Nephron progenitor cell (in vitro differentiated cells): ENCODE measurements around the gene TSKS.
A peak's percentile ranks its signal among the peaks of the same experiment; 100 is the strongest.

Experiments
- DNase-seq: peaks from one replicate; pipeline ENCODE4 v3.0.0; 2021
- H3K27ac Mint-ChIP-seq: 2 replicates; pipeline ENCODE4 v1.8.0; 2021; ENCODE audit warnings: mild to moderate bottlenecking, moderate library complexity, mixed read lengths
- H3K27me3 Mint-ChIP-seq: 2 replicates; pipeline ENCODE4 v1.8.0; 2021; ENCODE audit warnings: mild to moderate bottlenecking, low read depth, mixed read lengths; ENCODE audit not compliant: poor library complexity
- H3K36me3 Mint-ChIP-seq: 2 replicates; pipeline ENCODE4 v1.8.0; 2021; ENCODE audit warnings: low read depth, mixed read lengths
- H3K4me1 Mint-ChIP-seq: 2 replicates; pipeline ENCODE4 v1.8.0; 2021; ENCODE audit warnings: mixed read lengths
- H3K4me3 Mint-ChIP-seq: 2 replicates; pipeline ENCODE4 v1.8.0; 2021; ENCODE audit warnings: mild to moderate bottlenecking, moderate library complexity, mixed read lengths
- H3K9me3 Mint-ChIP-seq: 2 replicates; pipeline ENCODE4 v1.8.0; 2021; ENCODE audit warnings: mild to moderate bottlenecking, moderate library complexity, mixed read lengths
- CTCF ChIP-seq: fragments of 200-600 bp; sonication (generic); IDR thresholded peaks from 2 replicates; pipeline ENCODE4 v1.5.0; 2021; ENCODE audit warnings: antibody characterized with exemption

TSKS gene

GRCh38 chr19:49770529-49770928 lies 7.4 kb upstream of the TSKS start:
- Mint-ChIP-seq H3K36me3 (peaks cover 11% of the 10 kb centered on the region), H3K4me1 (peaks cover 53% of the 10 kb centered on the region), H3K4me3 (no peak overlapping the region), H3K27ac (no peak overlapping the region), H3K9me3 (no peaks in the 10 kb centered on the region), H3K27me3 (no peaks in the 10 kb centered on the region)
- no peak for TF ChIP-seq CTCF
- no peak for DNase-seq

GRCh38 chr19:49767967-49768581 lies 5.0 kb upstream of the TSKS start:
- no peak for DNase-seq
- Mint-ChIP-seq H3K4me1 (peaks cover 65% of the 10 kb centered on the region), H3K4me3 (peak overlapping the region; percentile 96), H3K9me3 (no peaks in the 10 kb centered on the region), H3K27me3 (no peaks in the 10 kb centered on the region), H3K27ac (peak overlapping the region; percentile 94), H3K36me3 (peaks cover 4% of the 10 kb centered on the region)
- no peak for TF ChIP-seq CTCF

GRCh38 chr19:49767381-49767780 lies 4.3 kb upstream of the TSKS start:
- peak overlapping the region; percentile 84 for H3K27ac Mint-ChIP-seq
- peaks cover 4% of the 10 kb centered on the region for H3K36me3 Mint-ChIP-seq
- H3K4me1 Mint-ChIP-seq: peaks cover 64% of the 10 kb centered on the region
- DNase-seq: no peak
- H3K4me3 Mint-ChIP-seq: peak overlapping the region; percentile 96
- no peaks in the 10 kb centered on the region for H3K27me3 Mint-ChIP-seq
- no peak for TF ChIP-seq CTCF
- no peaks in the 10 kb centered on the region for H3K9me3 Mint-ChIP-seq

- peaks cover 68% of the 10 kb centered on the region for H3K4me1 Mint-ChIP-seq
- TF ChIP-seq CTCF: no peak
- H3K27ac Mint-ChIP-seq: peak within 1 kb of the TSS; percentile 99
- no peaks in the 10 kb centered on the region for H3K27me3 Mint-ChIP-seq
- no peaks in the 10 kb centered on the region for H3K9me3 Mint-ChIP-seq
- no peak for DNase-seq
- H3K36me3 Mint-ChIP-seq: peaks cover 4% of the 10 kb centered on the region
- peak within 1 kb of the TSS; percentile 96 for H3K4me3 Mint-ChIP-seq
Measured at GRCh38 chr19:49766930-49767299, 3.8 kb upstream of the TSKS start, which contains the start of gene AP2A1. AP2A1 (plus strand) TSS chr19:49767001; CDS start chr19:49767134, 133 bp downstream.

GRCh38 chr19:49766007-49766929 lies 3.2 kb upstream of the TSKS start:
- no peaks in the 10 kb centered on the region for H3K36me3 Mint-ChIP-seq
- H3K27ac Mint-ChIP-seq: peak overlapping the region; percentile 99
- no peaks in the 10 kb centered on the region for H3K9me3 Mint-ChIP-seq

More at GRCh38 chr19:49766007-49766929, 3.2 kb upstream of the TSKS start:
- Mint-ChIP-seq H3K4me1 (peaks cover 69% of the 10 kb centered on the region), H3K27me3 (no peaks in the 10 kb centered on the region), H3K4me3 (peak overlapping the region; percentile 96)
- peak; percentile 98 for DNase-seq
- TF ChIP-seq CTCF: no peak
